H9 (cell line): Measurements from ENCODE around the gene TMEM255A. TPM values are rescaled to one million over a fixed set of nuclear protein-coding genes. Genes with fewer than 3 reads are reported as not detected.

ENCODE experiments used
- DNase-seq: peaks from one replicate; pipeline ENCODE4 v3.0.0-alpha.2; 2017
- H2AFZ ChIP-seq: one replicate; pipeline ENCODE4 v1.6.1; 2013; ENCODE audit warnings: mild to moderate bottlenecking, low read length, control low read depth, moderate library complexity
- H2AK5ac ChIP-seq: 2 replicates; pipeline ENCODE4 v1.6.1; 2013; ENCODE audit warnings: low read length, control low read depth, mixed read lengths; ENCODE audit not compliant: insufficient read length
- H2BK120ac ChIP-seq: one replicate; pipeline ENCODE4 v1.6.1; 2013; ENCODE audit warnings: low read depth, mild to moderate bottlenecking, low read length, control low read depth, inconsistent platforms; ENCODE audit not compliant: poor library complexity, severe bottlenecking
- H2BK12ac ChIP-seq: 2 replicates; pipeline ENCODE4 v1.6.1; 2013; ENCODE audit warnings: low read length, control low read depth, mixed read lengths, low read depth; ENCODE audit not compliant: insufficient read length
- H2BK15ac ChIP-seq: 2 replicates; pipeline ENCODE4 v1.6.1; 2013; ENCODE audit warnings: low read depth, low read length, control low read depth
- H2BK20ac ChIP-seq: one replicate; pipeline ENCODE4 v1.6.1; 2013; ENCODE audit warnings: low read depth, mild to moderate bottlenecking, low read length, control low read depth, inconsistent platforms; ENCODE audit not compliant: poor library complexity, severe bottlenecking
- H2BK5ac ChIP-seq: 2 replicates; pipeline ENCODE4 v1.6.1; 2013; ENCODE audit warnings: low read length, control low read depth, mixed read lengths; ENCODE audit not compliant: insufficient read length
- H3K14ac ChIP-seq: 2 replicates; pipeline ENCODE4 v1.6.1; 2013; ENCODE audit warnings: low read length, control low read depth; ENCODE audit not compliant: insufficient read depth
- H3K18ac ChIP-seq: 2 replicates; pipeline ENCODE4 v1.6.1; 2013; ENCODE audit warnings: low read depth, mild to moderate bottlenecking, mixed read lengths, low read length, control low read depth; ENCODE audit not compliant: insufficient read length
- H3K23ac ChIP-seq: 2 replicates; pipeline ENCODE4 v1.6.1; 2013; ENCODE audit warnings: low read length, control low read depth, mixed read lengths, low read depth; ENCODE audit not compliant: insufficient read length
- H3K23me2 ChIP-seq: 2 replicates; pipeline ENCODE4 v1.6.1; 2013; ENCODE audit warnings: low read depth, mild to moderate bottlenecking, mixed read lengths, low read length, control low read depth; ENCODE audit not compliant: insufficient read length, poor library complexity, severe bottlenecking
- H3K27ac ChIP-seq: 2 replicates; pipeline ENCODE4 v1.5.1; 2013; ENCODE audit warnings: low read length, control low read depth, mixed read lengths, low read depth; ENCODE audit not compliant: insufficient read length
- H3K27me3 ChIP-seq: 2 replicates; pipeline ENCODE4 v1.6.1; 2013; ENCODE audit warnings: low read length, control low read depth, inconsistent platforms; ENCODE audit not compliant: insufficient read depth
- H3K4ac ChIP-seq: 2 replicates; pipeline ENCODE4 v1.6.1; 2013; ENCODE audit warnings: low read depth, mild to moderate bottlenecking, control low read depth, inconsistent platforms, low read length, moderate library complexity
- H3K4me1 ChIP-seq: 2 replicates; pipeline ENCODE4 v1.6.1; 2013; ENCODE audit warnings: low read length, control low read depth, inconsistent platforms; ENCODE audit not compliant: insufficient read depth
- H3K4me2 ChIP-seq: 2 replicates; pipeline ENCODE4 v1.6.1; 2013; ENCODE audit warnings: low read length, control low read depth, mixed read lengths; ENCODE audit not compliant: insufficient read length, insufficient read depth
- H3K56ac ChIP-seq: 2 replicates; pipeline ENCODE4 v1.6.1; 2013; ENCODE audit warnings: low read depth, mild to moderate bottlenecking, mixed read lengths, low read length, control low read depth; ENCODE audit not compliant: insufficient read length
- H3K79me1 ChIP-seq: 2 replicates; pipeline ENCODE4 v1.6.1; 2013; ENCODE audit warnings: low read depth, mild to moderate bottlenecking, moderate library complexity, low read length, control low read depth, inconsistent platforms; ENCODE audit not compliant: insufficient read depth, poor library complexity, severe bottlenecking
- H3K79me2 ChIP-seq: 2 replicates; pipeline ENCODE4 v1.6.1; 2013; ENCODE audit warnings: low read length, control low read depth, inconsistent platforms; ENCODE audit not compliant: insufficient read depth
- H3K9ac ChIP-seq: 2 replicates; pipeline ENCODE4 v1.6.1; 2013; ENCODE audit warnings: low read length, control low read depth, mixed read lengths; ENCODE audit not compliant: insufficient read length; ENCODE audit errors: extremely low read depth
- H3K9me3 ChIP-seq: one replicate; pipeline ENCODE4 v1.6.1; 2013; ENCODE audit warnings: low read depth, low read length, inconsistent platforms; ENCODE audit not compliant: control insufficient read depth
- H3T11ph ChIP-seq: one replicate; pipeline ENCODE4 v1.6.1; 2013; ENCODE audit warnings: mild to moderate bottlenecking, low read length, control low read depth, inconsistent platforms
- H4K20me1 ChIP-seq: one replicate; pipeline ENCODE4 v1.6.1; 2013; ENCODE audit not compliant: control insufficient read depth, insufficient read length, insufficient read depth
- H4K5ac ChIP-seq: 2 replicates; pipeline ENCODE4 v1.6.1; 2013; ENCODE audit warnings: low read depth, mild to moderate bottlenecking, mixed read lengths, low read length, control low read depth; ENCODE audit not compliant: insufficient read length
- H4K8ac ChIP-seq: replicated peaks from 2 replicates; pipeline ENCODE4 v1.6.1; 2013; ENCODE audit warnings: low read length, control low read depth, mixed read lengths, low read depth; ENCODE audit not compliant: insufficient read length
- H4K91ac ChIP-seq: 2 replicates; pipeline ENCODE4 v1.6.1; 2013; ENCODE audit warnings: low read depth, mild to moderate bottlenecking, moderate library complexity, mixed read lengths, low read length, control low read depth; ENCODE audit not compliant: insufficient read length
- H3K27ac Mint-ChIP-seq, 3 experiments: 2 replicates in 2 of 3; 3 replicates in 1 of 3; pipeline ENCODE4 v1.8.0; 2020 to 2021; ENCODE audit warnings: mixed read lengths in 3 of 3, mild to moderate bottlenecking in 1 of 3, moderate library complexity in 1 of 3
- H3K27me3 Mint-ChIP-seq: 2 replicates; pipeline ENCODE4 v1.8.0; 2021; ENCODE audit warnings: low read depth, mild to moderate bottlenecking, moderate library complexity, mixed read lengths
- H3K36me3 Mint-ChIP-seq, 3 experiments: 2 replicates in 2 of 3; 3 replicates in 1 of 3; pipeline ENCODE4 v1.8.0; 2020 to 2021; ENCODE audit warnings: low read depth in 3 of 3, mixed read lengths in 3 of 3; ENCODE audit not compliant: insufficient read depth in 1 of 3
- H3K4me1 Mint-ChIP-seq, 2 experiments: 2 replicates each; pipeline ENCODE4 v1.8.0; 2020; ENCODE audit warnings: mixed read lengths in 2 of 2
- H3K4me3 Mint-ChIP-seq, 2 experiments: 2 replicates in 1 of 2; 3 replicates in 1 of 2; pipeline ENCODE4 v1.8.0; 2020 to 2021; ENCODE audit warnings: mild to moderate bottlenecking in 2 of 2, mixed read lengths in 2 of 2, moderate library complexity in 1 of 2
- H3K9me3 Mint-ChIP-seq, 2 experiments: 2 replicates in 1 of 2; 3 replicates in 1 of 2; pipeline ENCODE4 v1.8.0; 2020; ENCODE audit warnings: mild to moderate bottlenecking in 2 of 2, mixed read lengths in 2 of 2, moderate library complexity in 1 of 2
- WGBS: extraction: QIAGEN DNeasy Blood & Tissue Kit; methylation state at CpG from one replicate; pipeline ENCODE4 v1.1.7; 2013; ENCODE audit warnings: missing lambda C conversion rate, low lambda C conversion rate, mixed read lengths; ENCODE audit not compliant: insufficient read length; ENCODE audit errors: extremely low coverage; 5-methylcytosine and 5-hydroxymethylcytosine counted together
- total RNA-seq: library from RNA; stranded (reverse); gene quantifications from 2 replicates; pipeline ENCODE4 v1.2.1, GENCODE V29; 2021
- TF ChIP-seq, protein P1 (sequence below): fragments of 200-600 bp; sonication (generic); conservative IDR thresholded peaks from 3 replicates; pipeline ENCODE4 v1.8.0; 2021; ENCODE audit warnings: antibody characterized with exemption, mild to moderate bottlenecking

TMEM255A gene
- total RNA-seq, 1 experiment from 2014 or later, result 0.77 TPM

DNA sequence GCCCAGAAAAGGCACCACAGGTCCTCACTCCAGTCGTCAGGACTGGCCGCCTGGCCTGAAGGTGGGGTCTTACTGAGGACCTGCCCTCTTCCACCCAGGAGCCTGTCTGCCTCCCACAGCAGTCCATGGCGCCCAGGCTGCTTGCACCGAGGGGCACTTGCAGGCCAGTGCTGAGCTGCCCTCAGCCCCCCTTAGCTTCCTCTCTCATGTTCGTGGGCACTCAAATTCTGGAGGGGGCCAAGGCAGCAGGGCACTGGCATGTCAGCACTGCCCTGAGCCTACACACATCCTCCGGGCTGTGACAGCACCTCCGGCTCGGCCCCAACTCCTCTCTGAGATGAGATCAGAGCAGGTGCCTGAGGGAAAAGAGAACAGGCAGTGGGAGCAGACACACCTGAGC lies 87.9 kb downstream of the TMEM255A start:
- Histone ChIP-seq H3K56ac (no peak overlapping the region), H2BK20ac (no peak overlapping the region), H4K20me1 (no peaks in the 10 kb centered on the region), H4K5ac (no peak overlapping the region), H3K27me3 (no peaks in the 10 kb centered on the region), H3K4me1 (no peaks in the 10 kb centered on the region; the same call in 1 of the 2 replicates), H3K9ac (no peak overlapping the region), H3K4ac (no peak overlapping the region), H2AFZ (no peak overlapping the region), H2BK5ac (no peak overlapping the region), H3K23me2 (no peaks in the 10 kb centered on the region), H3K18ac (no peak overlapping the region), H3K79me1 (no peaks in the 10 kb centered on the region), H2BK12ac (no peak overlapping the region), H3K14ac (no peak overlapping the region), H3K27ac (no peak overlapping the region), H3K9me3 (peaks cover 31% of the 10 kb centered on the region), H3T11ph (no peak overlapping the region), H4K8ac (no peak overlapping the region), H3K4me2 (no peak overlapping the region), H4K91ac (no peak overlapping the region), H3K23ac (no peak overlapping the region), H3K79me2 (no peaks in the 10 kb centered on the region), H2BK15ac (no peak overlapping the region), H2AK5ac (no peak overlapping the region), H2BK120ac (no peak overlapping the region)
- peaks cover 0 to 5% of the 10 kb centered on the region in 2 experiments; a peak in 2 of 4 replicates for H3K4me1 Mint-ChIP-seq
- H3K27ac Mint-ChIP-seq, result no peak overlapping the region
- TF ChIP-seq, protein P1, sequence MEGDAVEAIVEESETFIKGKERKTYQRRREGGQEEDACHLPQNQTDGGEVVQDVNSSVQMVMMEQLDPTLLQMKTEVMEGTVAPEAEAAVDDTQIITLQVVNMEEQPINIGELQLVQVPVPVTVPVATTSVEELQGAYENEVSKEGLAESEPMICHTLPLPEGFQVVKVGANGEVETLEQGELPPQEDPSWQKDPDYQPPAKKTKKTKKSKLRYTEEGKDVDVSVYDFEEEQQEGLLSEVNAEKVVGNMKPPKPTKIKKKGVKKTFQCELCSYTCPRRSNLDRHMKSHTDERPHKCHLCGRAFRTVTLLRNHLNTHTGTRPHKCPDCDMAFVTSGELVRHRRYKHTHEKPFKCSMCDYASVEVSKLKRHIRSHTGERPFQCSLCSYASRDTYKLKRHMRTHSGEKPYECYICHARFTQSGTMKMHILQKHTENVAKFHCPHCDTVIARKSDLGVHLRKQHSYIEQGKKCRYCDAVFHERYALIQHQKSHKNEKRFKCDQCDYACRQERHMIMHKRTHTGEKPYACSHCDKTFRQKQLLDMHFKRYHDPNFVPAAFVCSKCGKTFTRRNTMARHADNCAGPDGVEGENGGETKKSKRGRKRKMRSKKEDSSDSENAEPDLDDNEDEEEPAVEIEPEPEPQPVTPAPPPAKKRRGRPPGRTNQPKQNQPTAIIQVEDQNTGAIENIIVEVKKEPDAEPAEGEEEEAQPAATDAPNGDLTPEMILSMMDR, result no peak
- no CpG with 5 or more reads among the region's 8 CpGs for WGBS
- H3K27me3 Mint-ChIP-seq, result no peaks in the 10 kb centered on the region; the same call in 1 of the 2 replicates
- no peak for DNase-seq
- H3K4me3 Mint-ChIP-seq, result no peak overlapping the region
- H3K9me3 Mint-ChIP-seq, result peaks cover 59 to 61% of the 10 kb centered on the region in 2 experiments
- peaks cover 11 to 20% (median 13%) of the 10 kb centered on the region in 3 experiments; a peak in 6 of 7 replicates for H3K36me3 Mint-ChIP-seq
